C4-2B (cell line): ENCODE data around the gene ARSB.

ENCODE experiments used
- ZFX ChIP-seq: fragments of 450-650 bp; IDR thresholded peaks from 2 replicates; pipeline ENCODE4 v1.6.1; 2017
- TF ChIP-seq, protein P1 (sequence below): fragments of 450-650 bp; conservative IDR thresholded peaks from 2 replicates; pipeline ENCODE4 v1.5.1; 2017; ENCODE audit warnings: mild to moderate bottlenecking

DNA sequence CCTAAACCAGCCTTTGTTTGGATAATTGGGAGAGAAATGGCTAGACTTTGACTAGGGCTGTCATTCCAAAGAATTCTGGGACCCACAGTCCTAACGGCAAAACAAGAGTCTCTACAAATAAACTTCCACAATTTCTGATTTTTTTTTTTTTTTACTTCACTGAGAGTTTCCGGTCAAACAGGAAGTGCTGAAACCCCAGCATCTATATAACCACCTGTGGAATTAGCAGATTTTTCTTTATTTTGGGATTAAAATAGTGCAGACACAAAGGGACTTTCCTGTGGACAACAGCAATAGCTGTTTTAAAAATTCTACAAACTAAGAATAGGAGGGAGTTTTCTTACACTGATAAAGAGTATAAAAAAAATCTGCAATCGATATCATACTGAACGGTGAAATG is 157.4 kb downstream of the ARSB start:
- TF ChIP-seq, protein P1, sequence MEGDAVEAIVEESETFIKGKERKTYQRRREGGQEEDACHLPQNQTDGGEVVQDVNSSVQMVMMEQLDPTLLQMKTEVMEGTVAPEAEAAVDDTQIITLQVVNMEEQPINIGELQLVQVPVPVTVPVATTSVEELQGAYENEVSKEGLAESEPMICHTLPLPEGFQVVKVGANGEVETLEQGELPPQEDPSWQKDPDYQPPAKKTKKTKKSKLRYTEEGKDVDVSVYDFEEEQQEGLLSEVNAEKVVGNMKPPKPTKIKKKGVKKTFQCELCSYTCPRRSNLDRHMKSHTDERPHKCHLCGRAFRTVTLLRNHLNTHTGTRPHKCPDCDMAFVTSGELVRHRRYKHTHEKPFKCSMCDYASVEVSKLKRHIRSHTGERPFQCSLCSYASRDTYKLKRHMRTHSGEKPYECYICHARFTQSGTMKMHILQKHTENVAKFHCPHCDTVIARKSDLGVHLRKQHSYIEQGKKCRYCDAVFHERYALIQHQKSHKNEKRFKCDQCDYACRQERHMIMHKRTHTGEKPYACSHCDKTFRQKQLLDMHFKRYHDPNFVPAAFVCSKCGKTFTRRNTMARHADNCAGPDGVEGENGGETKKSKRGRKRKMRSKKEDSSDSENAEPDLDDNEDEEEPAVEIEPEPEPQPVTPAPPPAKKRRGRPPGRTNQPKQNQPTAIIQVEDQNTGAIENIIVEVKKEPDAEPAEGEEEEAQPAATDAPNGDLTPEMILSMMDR = no peak
- no peak for TF ChIP-seq ZFX
